LNCaP clone FGC (cell line): ENCODE results near the gene SPNS3.

Experiments used
- DNase-seq: peaks from one replicate; pipeline ENCODE4 v3.0.0-alpha.2; 2011; ENCODE audit warnings: low read depth
- H3K4me3 ChIP-seq: 2 replicates; pipeline ENCODE4 v1.5.1; 2011; ENCODE audit warnings: mild to moderate bottlenecking, low read depth, low read length, control low read depth
- CTCF ChIP-seq: IDR thresholded peaks from 2 replicates; pipeline ENCODE4 v1.5.1; 2012; ENCODE audit warnings: mild to moderate bottlenecking; ENCODE audit not compliant: control insufficient read depth, insufficient read depth; ENCODE audit errors: extremely low read depth

The SPNS3 gene

GRCh38 chr17:4487296-4487695, 53.6 kb downstream of the SPNS3 start:
- DNase-seq: no peak
- TF ChIP-seq CTCF: no peak
- H3K4me3 ChIP-seq: no peak overlapping the region

- TF ChIP-seq CTCF: no peak
- no peak for DNase-seq
- no peak overlapping the region for H3K4me3 ChIP-seq
Measured at GRCh38 chr17:4487820-4488716, 54.3 kb downstream of the SPNS3 start.

GRCh38 chr17:4488989-4489595, 55.4 kb downstream of the SPNS3 start:
- no peak for TF ChIP-seq CTCF
- DNase-seq: no peak
- H3K4me3 ChIP-seq: no peak overlapping the region

GRCh38 chr17:4490109-4490591, 56.4 kb downstream of the SPNS3 start:
- DNase-seq: no peak
- TF ChIP-seq CTCF: no peak
- H3K4me3 ChIP-seq: no peak overlapping the region

GRCh38 chr17:4490637-4491061, 56.9 kb downstream of the SPNS3 start:
- TF ChIP-seq CTCF: no peak
- no peak overlapping the region for H3K4me3 ChIP-seq
- no peak for DNase-seq

- H3K4me3 ChIP-seq: no peak overlapping the region
- peak; percentile 23 for DNase-seq
- no peak for TF ChIP-seq CTCF
Measured at GRCh38 chr17:4492721-4493561, 59.2 kb downstream of the SPNS3 start.
